ENCODE data around the gene ADGRL3.
"Not testable (repeated sequence)": the region's sequence is repeated elsewhere in the genome, so short reads cannot be mapped to it uniquely, and the experiment has no call there.

The ADGRL3 gene

GRCh38 chr4:61741327-61742096 is 541.4 kb downstream of the ADGRL3 start:
- peak in 22 of 56 donors; percentile 1 to 46 (median 11) for DNase-seq

DNA sequence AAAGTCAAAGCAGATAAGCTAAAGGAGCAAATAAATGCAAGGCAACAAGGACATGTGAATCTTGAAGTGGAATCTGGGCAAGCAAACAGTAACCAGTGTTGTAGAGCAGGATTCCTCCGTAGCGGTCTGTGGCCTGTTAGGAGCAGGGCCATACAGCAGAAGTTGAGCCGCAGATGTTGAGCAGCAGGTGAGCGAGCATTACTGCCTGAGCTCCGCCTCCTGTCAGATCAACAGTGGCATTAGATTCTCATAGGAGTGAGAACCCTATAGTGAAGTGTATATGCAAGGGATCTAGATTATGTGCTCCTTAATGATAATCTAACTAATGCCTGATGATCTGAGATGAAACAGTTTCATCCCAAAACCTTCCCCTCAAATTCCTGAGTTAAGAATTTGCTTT is 550.7 kb downstream of the ADGRL3 start:
- no peak for DNase-seq

DNA sequence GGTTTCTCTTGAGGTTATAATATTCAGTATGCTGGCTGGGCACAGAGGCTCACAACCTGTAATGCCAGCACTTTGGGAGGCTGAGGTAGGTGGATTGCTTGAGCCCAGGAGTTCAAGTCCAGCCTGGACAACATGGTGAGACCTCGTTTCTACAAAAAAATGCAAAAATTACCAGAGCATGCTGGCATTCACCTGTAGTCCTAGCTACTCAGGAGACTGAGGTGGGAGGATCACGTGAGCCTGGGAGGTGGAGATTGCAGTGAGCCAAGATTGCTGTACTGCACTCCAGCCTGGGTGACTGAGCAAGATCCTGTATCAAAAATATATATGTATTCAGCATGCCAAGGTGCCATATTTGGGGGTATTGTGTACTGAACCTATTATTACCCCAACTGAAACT is 552.5 kb downstream of the ADGRL3 start:
- DNase-seq = no peak

- DNase-seq = no peak
These were observed 553.6 kb downstream of the ADGRL3 start for GRCh38 chr4:61753739-61754138.

GRCh38 chr4:61756937-61757336 is 556.8 kb downstream of the ADGRL3 start:
- DNase-seq = not testable (repeated sequence)

DNA sequence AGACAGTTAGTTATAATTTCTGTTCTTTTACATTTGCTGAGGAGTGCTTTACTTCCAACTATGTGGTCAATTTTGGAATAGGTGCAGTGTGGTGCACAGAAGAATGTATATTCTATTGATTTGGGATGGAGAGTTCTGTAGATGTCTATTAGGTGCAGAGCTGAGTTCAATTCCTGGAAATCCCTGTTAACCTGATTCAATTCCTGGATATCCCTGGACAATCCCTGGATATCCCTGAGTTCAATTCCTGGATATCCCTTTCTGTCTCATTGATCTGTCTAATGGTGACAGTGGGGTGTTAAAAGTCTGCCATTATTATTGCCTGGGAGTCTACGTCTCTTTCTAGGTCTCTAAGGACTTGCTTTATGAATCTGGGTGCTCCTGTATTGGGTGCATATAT is 557.9 kb downstream of the ADGRL3 start:
- DNase-seq = not testable (repeated sequence)

DNA sequence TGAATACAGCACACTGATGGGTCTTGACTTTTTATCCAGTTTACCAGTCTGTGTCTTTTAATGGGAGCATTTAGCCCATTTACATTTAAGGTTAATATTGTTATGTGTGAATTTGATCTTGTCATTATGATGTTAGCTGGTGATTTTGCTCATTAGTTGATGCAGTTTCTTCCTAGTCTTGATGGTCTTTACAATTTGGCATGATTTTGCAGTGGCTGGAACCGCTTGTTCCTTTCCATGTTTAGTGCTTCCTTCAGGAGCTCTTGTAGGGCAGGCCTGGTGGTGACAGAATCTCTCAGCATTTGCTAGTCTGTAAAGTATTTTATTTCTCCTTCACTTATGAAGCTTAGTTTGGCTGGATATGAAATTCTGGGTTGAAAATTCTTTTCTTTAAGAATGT is 558.5 kb downstream of the ADGRL3 start:
- not testable (repeated sequence) for DNase-seq

DNA sequence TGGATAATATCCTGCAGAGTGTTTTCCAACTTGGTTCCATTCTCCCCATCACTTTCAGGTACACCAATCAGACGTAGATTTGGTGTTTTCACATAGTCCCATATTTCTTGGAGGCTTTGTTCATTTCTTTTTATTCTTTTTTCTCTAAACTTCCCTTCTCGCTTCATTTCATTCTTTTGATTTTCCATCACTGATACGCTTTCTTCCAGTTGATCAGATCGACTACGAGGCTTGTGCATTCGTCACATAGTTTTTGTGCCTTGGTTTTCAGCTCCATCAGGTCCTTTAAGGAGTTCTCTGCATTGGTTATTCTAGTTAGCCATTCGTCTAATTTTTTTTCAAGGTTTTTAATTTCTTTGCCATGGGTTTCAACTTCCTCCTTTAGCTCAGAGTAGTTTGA is 559.1 kb downstream of the ADGRL3 start:
- DNase-seq = not testable (repeated sequence)

DNA sequence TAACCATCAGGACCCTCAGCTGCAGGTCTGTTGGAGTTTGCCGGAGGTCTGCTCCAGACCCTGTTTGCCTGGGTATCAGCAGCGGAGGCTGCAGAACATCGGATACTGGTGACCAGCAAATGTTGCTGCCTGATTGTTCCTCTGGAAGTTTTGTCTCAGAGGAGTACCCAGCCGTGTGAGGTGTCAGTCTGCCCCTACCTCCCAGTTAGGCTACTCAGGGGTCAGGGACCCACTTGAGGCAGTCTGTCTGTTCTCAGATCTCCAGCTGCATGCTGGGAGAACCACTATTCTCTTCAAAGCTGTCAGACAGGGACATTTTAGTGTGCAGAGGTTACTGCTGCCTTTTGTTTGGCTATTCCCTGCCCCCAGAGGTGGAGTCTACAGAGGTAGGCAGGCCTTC is 559.8 kb downstream of the ADGRL3 start:
- DNase-seq = not testable (repeated sequence)

DNA sequence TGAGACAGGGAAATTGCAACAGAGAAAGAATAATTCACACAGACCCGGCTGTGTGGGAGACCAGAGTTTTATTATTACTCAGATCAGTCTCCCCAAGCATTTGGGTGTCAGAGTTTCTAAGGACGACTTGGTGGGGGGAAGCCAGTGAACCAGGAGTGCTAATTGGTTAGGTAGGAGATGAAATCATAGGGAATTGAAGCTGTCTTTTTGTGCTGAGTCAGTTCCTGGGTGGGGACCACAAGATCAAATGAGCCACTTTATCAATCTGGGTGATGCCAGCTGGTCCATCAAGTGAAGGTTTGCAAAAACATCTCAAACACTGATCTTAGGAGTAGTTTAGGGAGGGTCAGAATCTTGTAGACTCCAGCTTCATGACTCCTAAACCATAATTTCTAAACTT is 560.7 kb downstream of the ADGRL3 start:
- DNase-seq = no peak

GRCh38 chr4:61762722-61763627 is 562.8 kb downstream of the ADGRL3 start:
- DNase-seq = no peak

GRCh38 chr4:61763682-61764081 is 563.6 kb downstream of the ADGRL3 start:
- no peak for DNase-seq

DNA sequence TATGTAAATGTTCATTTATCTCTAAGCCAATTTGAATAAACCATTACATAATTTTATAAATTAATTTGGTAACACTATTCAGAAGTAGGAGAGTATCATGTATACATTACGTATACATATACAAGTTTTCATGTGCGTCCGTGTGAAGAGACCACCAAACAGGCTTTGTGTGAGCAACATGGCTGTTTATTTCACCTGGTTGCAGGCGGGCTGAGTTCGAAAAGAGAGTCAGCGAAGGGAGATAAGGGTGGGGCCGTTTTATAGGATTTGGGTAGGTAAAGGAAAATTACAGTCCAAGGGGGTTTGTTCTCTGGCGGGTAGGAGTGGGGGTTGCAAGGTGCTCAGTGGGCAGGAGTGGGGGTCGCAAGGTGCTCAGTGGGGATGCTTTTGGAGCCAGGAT is 564.0 kb downstream of the ADGRL3 start:
- DNase-seq = not testable (repeated sequence)

DNA sequence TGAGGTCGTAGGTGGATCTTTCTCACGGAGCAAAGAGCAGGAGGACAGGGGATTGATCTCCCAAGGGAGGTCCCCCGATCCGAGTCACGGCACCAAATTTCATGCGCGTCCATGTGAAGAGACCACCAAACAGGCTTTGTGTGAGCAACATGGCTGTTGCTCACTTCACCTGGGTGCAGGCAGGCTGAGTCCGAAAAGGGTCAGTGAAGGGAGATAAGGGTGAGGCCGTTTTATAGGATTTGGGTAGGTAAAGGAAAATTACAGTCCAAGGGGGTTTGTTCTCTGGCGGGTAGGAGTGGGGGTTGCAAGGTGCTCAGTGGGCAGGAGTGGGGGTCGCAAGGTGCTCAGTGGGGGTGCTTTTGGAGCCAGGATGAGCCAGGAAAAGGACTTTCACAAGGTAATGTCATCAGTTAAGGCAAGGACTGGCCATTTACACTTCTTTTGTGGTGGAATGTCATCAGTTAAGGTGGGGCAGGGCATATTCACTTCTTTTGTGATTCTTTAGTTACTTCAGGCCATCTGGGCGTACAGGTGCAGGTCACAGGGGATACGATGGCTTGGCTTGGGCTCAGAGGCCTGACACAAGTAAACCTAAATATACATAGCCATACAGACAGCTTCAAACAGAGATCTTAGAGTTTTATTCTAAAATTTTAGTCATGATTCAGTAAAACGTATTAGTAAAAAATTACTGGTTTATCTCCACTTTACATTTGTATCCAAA is 569.5 kb downstream of the ADGRL3 start:
- not testable (repeated sequence) for DNase-seq

- no peak for DNase-seq
These were observed 570.3 kb downstream of the ADGRL3 start for GRCh38 chr4:61770456-61770855.

GRCh38 chr4:61771056-61771455 is 570.9 kb downstream of the ADGRL3 start:
- no peak for DNase-seq

DNA sequence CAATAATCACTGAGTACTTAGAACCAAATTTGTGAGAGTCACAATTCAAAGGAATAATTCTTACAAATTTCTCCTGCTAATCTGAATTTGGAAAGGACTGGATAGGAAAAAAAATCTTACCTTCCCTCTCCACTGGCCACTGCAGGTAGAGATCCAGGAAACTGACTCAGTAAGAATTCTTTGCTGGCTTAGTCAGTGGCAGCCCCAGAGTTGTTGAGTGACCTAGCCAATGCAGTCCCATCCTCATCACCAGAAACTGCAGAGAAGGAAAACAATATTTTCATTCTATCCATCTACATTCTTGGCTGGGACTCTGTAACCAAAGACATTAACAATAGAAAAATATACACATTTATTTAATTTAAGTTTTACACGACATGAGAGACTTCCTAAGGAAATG is 572.0 kb downstream of the ADGRL3 start:
- no peak for DNase-seq

GRCh38 chr4:61773655-61774245 is 573.6 kb downstream of the ADGRL3 start:
- DNase-seq = no peak

DNA sequence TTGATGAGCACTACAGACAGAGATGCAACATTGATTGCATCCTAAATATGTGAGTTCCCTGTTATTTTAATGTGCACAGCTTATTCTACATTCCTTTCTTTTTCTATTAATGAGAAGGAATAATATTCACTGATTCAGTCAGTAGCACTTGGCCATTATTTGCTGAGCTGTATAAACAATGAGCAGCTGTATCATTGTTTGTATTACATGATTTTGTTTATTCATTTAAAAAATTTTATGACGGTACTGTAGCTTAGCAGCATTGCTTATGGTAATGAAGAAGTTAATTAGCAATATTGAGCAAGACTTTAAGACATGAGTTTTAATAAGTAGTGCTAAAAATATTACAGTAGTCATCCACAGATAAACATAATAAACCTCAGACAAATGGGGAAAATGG is 582.0 kb downstream of the ADGRL3 start:
- no peak for DNase-seq

GRCh38 chr4:61783050-61783449 is 582.9 kb downstream of the ADGRL3 start:
- DNase-seq = no peak

DNA sequence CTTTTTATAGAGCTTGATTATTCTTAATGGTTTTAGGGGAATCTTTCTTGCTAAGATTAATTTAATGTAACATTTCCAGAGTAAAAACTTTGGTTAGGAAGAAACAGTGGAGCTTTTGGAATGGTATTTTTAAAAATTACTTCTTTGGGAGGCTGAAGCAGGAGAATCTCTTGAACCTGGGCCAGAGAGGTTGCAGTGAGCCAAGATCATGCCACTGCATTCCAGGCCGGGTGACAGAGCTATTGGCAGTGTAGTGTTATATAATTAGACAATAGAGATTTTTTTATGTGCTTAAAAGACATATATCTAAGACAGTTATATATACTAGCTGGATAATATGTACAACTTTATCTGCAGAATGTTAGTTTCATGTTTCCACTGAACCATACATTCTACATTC is 585.6 kb downstream of the ADGRL3 start:
- no peak for DNase-seq
